ENCODE data around the gene ANKRD36.
"Not testable (repeated sequence)": the region's sequence is repeated elsewhere in the genome, so short reads cannot be mapped to it uniquely, and the experiment has no call there.

ANKRD36 gene

GRCh38 chr2:97094772-97095611, 18.0 kb upstream of the ANKRD36 start, which contains the start of gene FAHD2B:
Gene FAHD2B, minus strand, starts transcription at chr2:97094882. Its CDS starts 3,176 bp downstream, at chr2:97091706.
- not testable (repeated sequence) for H3K36me3 Mint-ChIP-seq, H3K9me3 Mint-ChIP-seq, H3K27me3 Mint-ChIP-seq, H3K4me1 Mint-ChIP-seq
- peak within 1 kb of the TSS; percentile 14 for H3K27ac Mint-ChIP-seq
- DNase-seq (peak; percentile 32), ATAC-seq (replicated peaks) (peak; percentile 94 to 96)
- peak within 1 kb of the TSS; percentile 70 to 79 for H3K4me3 Mint-ChIP-seq

- Mint-ChIP-seq H3K9me3 (no peaks in the 10 kb centered on the region), H3K4me1 (peaks cover 0 to 9% of the 10 kb centered on the region in 2 donors), H3K27ac (no peak overlapping the region)
Observed at GRCh38 chr2:97095661-97096060, 17.3 kb upstream of the ANKRD36 start.

GRCh38 chr2:97098786-97099372, 14.1 kb upstream of the ANKRD36 start:
- not testable (repeated sequence) for ATAC-seq (replicated peaks); H3K27ac Mint-ChIP-seq; H3K36me3 Mint-ChIP-seq; H3K9me3 Mint-ChIP-seq; DNase-seq; H3K4me1 Mint-ChIP-seq; H3K4me3 Mint-ChIP-seq
- H3K27me3 Mint-ChIP-seq: peaks cover 4 to 24% of the 10 kb centered on the region in 2 donors

More at GRCh38 chr2:97095661-97096060, 17.3 kb upstream of the ANKRD36 start:
- Mint-ChIP-seq H3K27me3 (peaks cover 4 to 15% of the 10 kb centered on the region in 2 donors), H3K36me3 (peaks cover 2 to 3% of the 10 kb centered on the region in 2 donors), H3K4me3 (peak overlapping the region; percentile 70 to 79)
- ATAC-seq (replicated peaks) (no peak), DNase-seq (no peak)

- not testable (repeated sequence) for DNase-seq; H3K9me3 Mint-ChIP-seq; ATAC-seq (replicated peaks); H3K4me1 Mint-ChIP-seq; H3K27ac Mint-ChIP-seq; H3K36me3 Mint-ChIP-seq; H3K4me3 Mint-ChIP-seq
- H3K27me3 Mint-ChIP-seq: peaks cover 0 to 17% of the 10 kb centered on the region in 2 donors
Observed at GRCh38 chr2:97106878-97107277, 6.1 kb upstream of the ANKRD36 start.

- not testable (repeated sequence) for H3K9me3 Mint-ChIP-seq; DNase-seq; H3K27ac Mint-ChIP-seq; H3K27me3 Mint-ChIP-seq; H3K36me3 Mint-ChIP-seq; ATAC-seq (replicated peaks); H3K4me3 Mint-ChIP-seq; H3K4me1 Mint-ChIP-seq
Observed at GRCh38 chr2:97111246-97111645, 1.7 kb upstream of the ANKRD36 start.

GRCh38 chr2:97112320-97113049, 468 bp upstream of the ANKRD36 start:
- not testable (repeated sequence) for DNase-seq, H3K36me3 Mint-ChIP-seq, H3K27me3 Mint-ChIP-seq, H3K4me1 Mint-ChIP-seq, H3K9me3 Mint-ChIP-seq
- peak; percentile 60 to 68 for ATAC-seq (replicated peaks)
- peak overlapping the region; percentile 88 for H3K27ac Mint-ChIP-seq
- H3K4me3 Mint-ChIP-seq: peak overlapping the region; percentile 84 to 98

- H3K4me3 Mint-ChIP-seq: peak overlapping the region; percentile 94 to 98
- not testable (repeated sequence) for H3K27me3 Mint-ChIP-seq
- H3K27ac Mint-ChIP-seq: peak overlapping the region; percentile 94
Observed at GRCh38 chr2:97113882-97114255, 916 bp downstream of the ANKRD36 start.

GRCh38 chr2:97129090-97129489, 16.1 kb downstream of the ANKRD36 start:
- DNase-seq; H3K27me3 Mint-ChIP-seq; H3K4me3 Mint-ChIP-seq; ATAC-seq (replicated peaks); H3K9me3 Mint-ChIP-seq; H3K4me1 Mint-ChIP-seq; H3K27ac Mint-ChIP-seq: not testable (repeated sequence)
- H3K36me3 Mint-ChIP-seq: peaks cover 15 to 16% of the 10 kb centered on the region in 2 donors

More at GRCh38 chr2:97113882-97114255, 916 bp downstream of the ANKRD36 start:
- not testable (repeated sequence) for H3K4me1 Mint-ChIP-seq, H3K36me3 Mint-ChIP-seq, H3K9me3 Mint-ChIP-seq, DNase-seq
- ATAC-seq (replicated peaks): peak; percentile 26 to 30

- not testable (repeated sequence) for ATAC-seq (replicated peaks)
Observed at GRCh38 chr2:97144016-97144415, 31.1 kb downstream of the ANKRD36 start.

GRCh38 chr2:97166548-97166947, 53.6 kb downstream of the ANKRD36 start:
- not testable (repeated sequence) for ATAC-seq (replicated peaks); H3K4me1 Mint-ChIP-seq; DNase-seq; H3K4me3 Mint-ChIP-seq; H3K27me3 Mint-ChIP-seq; H3K27ac Mint-ChIP-seq
- peaks cover 16 to 26% of the 10 kb centered on the region in 2 donors for H3K36me3 Mint-ChIP-seq
- peaks cover 0 to 12% of the 10 kb centered on the region in 2 donors for H3K9me3 Mint-ChIP-seq

More at GRCh38 chr2:97144016-97144415, 31.1 kb downstream of the ANKRD36 start:
- not testable (repeated sequence) for H3K4me1 Mint-ChIP-seq, H3K27me3 Mint-ChIP-seq, H3K4me3 Mint-ChIP-seq, H3K27ac Mint-ChIP-seq, H3K9me3 Mint-ChIP-seq, DNase-seq
- peaks cover 17 to 21% of the 10 kb centered on the region in 2 donors for H3K36me3 Mint-ChIP-seq

- Mint-ChIP-seq H3K36me3 (peaks cover 16 to 26% of the 10 kb centered on the region in 2 donors), H3K9me3 (peaks cover 0 to 12% of the 10 kb centered on the region in 2 donors)
- H3K27ac Mint-ChIP-seq; DNase-seq; H3K4me3 Mint-ChIP-seq; H3K27me3 Mint-ChIP-seq; H3K4me1 Mint-ChIP-seq; ATAC-seq (replicated peaks): not testable (repeated sequence)
Observed at GRCh38 chr2:97167938-97168337, 55.0 kb downstream of the ANKRD36 start.

- not testable (repeated sequence) for DNase-seq; H3K27me3 Mint-ChIP-seq; H3K27ac Mint-ChIP-seq; H3K4me3 Mint-ChIP-seq; ATAC-seq (replicated peaks); H3K4me1 Mint-ChIP-seq
- H3K9me3 Mint-ChIP-seq: peaks cover 0 to 12% of the 10 kb centered on the region in 2 donors
- peaks cover 20 to 29% of the 10 kb centered on the region in 2 donors for H3K36me3 Mint-ChIP-seq
Observed at GRCh38 chr2:97168583-97168982, 55.6 kb downstream of the ANKRD36 start.

- H3K4me1 Mint-ChIP-seq; H3K27me3 Mint-ChIP-seq; H3K4me3 Mint-ChIP-seq; H3K9me3 Mint-ChIP-seq; DNase-seq; H3K27ac Mint-ChIP-seq; ATAC-seq (replicated peaks): not testable (repeated sequence)
- H3K36me3 Mint-ChIP-seq: peaks cover 5 to 12% of the 10 kb centered on the region in 2 donors
Observed at GRCh38 chr2:97180391-97180790, 67.4 kb downstream of the ANKRD36 start.

- H3K9me3 Mint-ChIP-seq; H3K27ac Mint-ChIP-seq; ATAC-seq (replicated peaks); H3K27me3 Mint-ChIP-seq; DNase-seq; H3K4me1 Mint-ChIP-seq; H3K4me3 Mint-ChIP-seq: not testable (repeated sequence)
- H3K36me3 Mint-ChIP-seq: peaks cover 36 to 42% of the 10 kb centered on the region in 2 donors
Observed at GRCh38 chr2:97195349-97195748, 82.4 kb downstream of the ANKRD36 start.

Data from stimulated activated naive B cell treated with anti-CD40 and anti-IgM and Interleukin-4, amounts not matched to agents 10 μg/mL and 1 μg/mL and 100 μg/mL, for 72 hours (primary cell).